Neural cell (in vitro differentiated cells): ENCODE measurements around the gene TAS2R13. TPM values are rescaled to one million over a fixed set of nuclear protein-coding genes. Genes with fewer than 3 reads are reported as not detected.

Experiments used
- H2AFZ ChIP-seq: fragments of 200-600, 300-800 bp; sonication (generic), shearing (Covaris generic); 2 replicates; pipeline ENCODE4 v1.6.0; 2014; ENCODE audit warnings: low read depth, mild to moderate bottlenecking, antibody characterized with exemption, low read length, moderate library complexity
- H3F3A ChIP-seq: fragments of 200-600 bp; shearing (Covaris generic); 2 replicates; pipeline ENCODE4 v1.6.1; 2016; ENCODE audit warnings: mild to moderate bottlenecking, moderate library complexity, mixed read lengths, antibody characterized with exemption, low read length; ENCODE audit not compliant: insufficient read depth, poor library complexity, severe bottlenecking
- H3K27ac ChIP-seq: fragments of 200-600, 300-800 bp; sonication (generic), shearing (Covaris generic); 2 replicates; pipeline ENCODE4 v1.5.1; 2014; ENCODE audit warnings: mild to moderate bottlenecking, low read length, moderate library complexity
- H3K27me3 ChIP-seq: fragments of 300-800, 200-600 bp; sonication (generic), shearing (Covaris generic); 2 replicates; pipeline ENCODE4 v1.6.0; 2014; ENCODE audit warnings: mild to moderate bottlenecking, low read depth, low read length, moderate library complexity; ENCODE audit not compliant: insufficient read depth
- H3K36me3 ChIP-seq: fragments of 300-800, 200-600 bp; sonication (generic), shearing (Covaris generic); 2 replicates; pipeline ENCODE4 v1.5.1; 2014; ENCODE audit warnings: mild to moderate bottlenecking, antibody characterized with exemption, low read length, moderate library complexity; ENCODE audit not compliant: insufficient read depth
- H3K4me2 ChIP-seq: fragments of 300-800, 200-600 bp; sonication (generic), shearing (Covaris generic); 2 replicates; pipeline ENCODE4 v1.6.0; 2014; ENCODE audit warnings: mild to moderate bottlenecking, low read length
- H3K4me3 ChIP-seq: fragments of 300-800, 200-600 bp; sonication (generic), shearing (Covaris generic); 2 replicates; pipeline ENCODE4 v1.5.1; 2014; ENCODE audit warnings: mild to moderate bottlenecking, low read length, moderate library complexity
- H3K79me2 ChIP-seq: fragments of 200-600 bp; shearing (Covaris generic); replicated peaks from 2 replicates; pipeline ENCODE4 v1.6.0; 2014; ENCODE audit warnings: mild to moderate bottlenecking, low read length, moderate library complexity; ENCODE audit not compliant: insufficient read depth
- H3K9ac ChIP-seq: fragments of 300-800, 200-600 bp; sonication (generic), shearing (Covaris generic); 2 replicates; pipeline ENCODE4 v1.6.1; 2016; ENCODE audit warnings: mild to moderate bottlenecking, low read length, mixed read lengths
- H3K9me2 ChIP-seq: fragments of 200-600 bp; shearing (Covaris generic); 2 replicates; pipeline ENCODE4 v1.6.1; 2016; ENCODE audit warnings: mild to moderate bottlenecking, low read length, mixed read lengths; ENCODE audit not compliant: insufficient read depth
- H3K9me3 ChIP-seq: fragments of 200-600, 300-800 bp; sonication (generic), shearing (Covaris generic); 2 replicates; pipeline ENCODE4 v1.6.1; 2016; ENCODE audit warnings: mild to moderate bottlenecking, mixed run types, low read length, moderate library complexity, mixed read lengths
- H4K20me1 ChIP-seq: fragments of 200-600 bp; shearing (Covaris generic); 2 replicates; pipeline ENCODE4 v1.6.1; 2016; ENCODE audit warnings: mild to moderate bottlenecking, mixed run types; ENCODE audit not compliant: insufficient read depth
- EP300 ChIP-seq: fragments of 450-650 bp; conservative IDR thresholded peaks from 2 replicates; pipeline ENCODE4 v1.6.1; 2014; ENCODE audit warnings: antibody characterized with exemption, mild to moderate bottlenecking, moderate library complexity; ENCODE audit not compliant: poor library complexity, severe bottlenecking
- EZH2 ChIP-seq: fragments of 200-600, 300-800 bp; shearing (Covaris generic), sonication (generic); IDR thresholded peaks from 2 replicates; pipeline ENCODE4 v1.6.1; 2014; ENCODE audit warnings: antibody characterized with exemption, low read length, borderline replicate concordance, mild to moderate bottlenecking; ENCODE audit not compliant: insufficient read depth, poor library complexity, severe bottlenecking
- MXI1 ChIP-seq: fragments of 450-650 bp; conservative IDR thresholded peaks from 2 replicates; pipeline ENCODE4 v1.6.1; 2014; ENCODE audit warnings: antibody characterized with exemption, mild to moderate bottlenecking; ENCODE audit not compliant: poor library complexity, severe bottlenecking
- POLR2AphosphoS5 ChIP-seq: IDR thresholded peaks from 2 replicates; pipeline ENCODE4 v1.6.1; 2012
- TAF1 ChIP-seq: IDR thresholded peaks from 2 replicates; pipeline ENCODE4 v1.6.1; 2012; ENCODE audit warnings: low read depth
- polyA plus RNA-seq: library from polyadenylated mRNA; depleted of rRNA; stranded (reverse); fragments of >200 nt; gene quantifications from 2 replicates; pipeline ENCODE4 v1.2.3, GENCODE V29; 2014

TAS2R13 gene
- polyA plus RNA-seq, 1 donor from 2014 or later: 0.61 TPM

DNA sequence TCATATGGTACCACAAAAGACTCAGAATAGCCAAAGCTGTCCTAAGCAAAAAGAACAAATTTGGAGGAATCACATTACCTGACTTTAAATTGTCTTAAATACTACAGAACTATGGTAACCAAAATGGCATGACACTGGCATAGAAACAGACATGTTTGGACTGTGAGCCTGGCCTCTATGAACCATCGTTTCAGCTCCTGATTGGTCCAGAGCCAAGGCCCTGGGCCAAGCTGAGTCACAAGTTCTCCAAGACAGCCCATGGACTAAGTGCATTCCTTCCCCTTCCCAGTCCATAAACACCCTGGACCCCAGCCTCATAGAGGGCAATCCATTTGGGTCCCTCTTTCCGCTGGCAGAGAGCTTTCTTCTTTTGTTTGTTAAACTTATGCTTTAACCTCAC lies 48.0 kb downstream of the TAS2R13 start:
- TF ChIP-seq EP300 (no peak), MXI1 (no peak), POLR2AphosphoS5 (no peak), TAF1 (no peak), EZH2 (no peak)
- Histone ChIP-seq H4K20me1 (no peaks in the 10 kb centered on the region), H3K4me3 (no peak overlapping the region), H3K36me3 (no peaks in the 10 kb centered on the region), H3K9me3 (peaks cover 3% of the 10 kb centered on the region), H3K4me2 (no peak overlapping the region), H3K9ac (no peak overlapping the region), H3K9me2 (no peaks in the 10 kb centered on the region), H3K27ac (no peak overlapping the region), H2AFZ (no peak overlapping the region), H3K27me3 (no peaks in the 10 kb centered on the region), H3F3A (no peaks in the 10 kb centered on the region), H3K79me2 (no peaks in the 10 kb centered on the region)

Other genes starting within 250 kb of the TAS2R13 start
- gene STYK1, start 235.5 kb downstream of the TAS2R13 start, polyA plus RNA-seq: 0.24 and 0.26 TPM in 2 replicates
- 3.4 and 7.3 TPM in 2 replicates for gene YBX3, start 186.2 kb downstream of the TAS2R13 start, polyA plus RNA-seq
- 0.58 TPM in 1 of 2 replicates, not detected in the other for gene TAS2R7, start 106.9 kb downstream of the TAS2R13 start, polyA plus RNA-seq
- gene TAS2R8, start 102.3 kb downstream of the TAS2R13 start, polyA plus RNA-seq: 0.59 and 1.6 TPM in 2 replicates
- 0.32 and 1.6 TPM in 2 replicates for gene TAS2R9, start 99.4 kb downstream of the TAS2R13 start, polyA plus RNA-seq
- 3.9 and 8.3 TPM in 2 replicates for gene TAS2R10, start 83.2 kb downstream of the TAS2R13 start, polyA plus RNA-seq
- gene PRR4, start 60.1 kb downstream of the TAS2R13 start, polyA plus RNA-seq: 4.8 and 5.0 TPM in 2 replicates
- gene PRH1, start 25.3 kb downstream of the TAS2R13 start, polyA plus RNA-seq: 18.7 and 25.7 TPM in 2 replicates
- not detected in 2 replicates for gene PRH2, start 19.7 kb upstream of the TAS2R13 start, polyA plus RNA-seq
- gene TAS2R14, start 29.7 kb upstream of the TAS2R13 start, polyA plus RNA-seq: 13.5 and 14.9 TPM in 2 replicates
- 2.4 TPM in 1 of 2 replicates, not detected in the other for gene TAS2R50, start 77.3 kb upstream of the TAS2R13 start, polyA plus RNA-seq
- 1.9 and 3.3 TPM in 2 replicates for gene TAS2R20, start 88.7 kb upstream of the TAS2R13 start, polyA plus RNA-seq
- gene TAS2R19, start 113.1 kb upstream of the TAS2R13 start, polyA plus RNA-seq: 5.7 and 11.2 TPM in 2 replicates
- 3.5 and 4.0 TPM in 2 replicates for gene TAS2R31, start 121.8 kb upstream of the TAS2R13 start, polyA plus RNA-seq
- gene TAS2R46, start 152.7 kb upstream of the TAS2R13 start, polyA plus RNA-seq: not detected in 2 replicates
- gene TAS2R43, start 182.8 kb upstream of the TAS2R13 start, polyA plus RNA-seq: 0.35 and 1.1 TPM in 2 replicates
- 0.40 and 0.53 TPM in 2 replicates for gene TAS2R30, start 225.1 kb upstream of the TAS2R13 start, polyA plus RNA-seq